B cell (primary cell): ENCODE results near the gene FLNB. TPM values are rescaled to one million over a fixed set of nuclear protein-coding genes. Genes with fewer than 3 reads are reported as not detected.

Experiments used
- ATAC-seq: fragments of 200-7000 bp; cut with Tn5 transposase; one replicate; pipeline ENCODE4 v1.10.0; 2021; ENCODE audit warnings: low read depth, mild to moderate bottlenecking, moderate number of reproducible peaks, moderate library complexity
- CTCF ChIA-PET: fragments of 350-600 bp; sonication (Branson Sonifier 250); formaldehyde crosslinking; loops from one replicate; lab custom pipeline; 2021; ENCODE audit warnings: antibody characterized with exemption, inconsistent platforms; lab: Charles Lee
- POLR2A ChIA-PET: fragments of 350-600 bp; sonication (Branson Sonifier 250); formaldehyde crosslinking; loops from one replicate; lab custom pipeline; 2021; ENCODE audit warnings: antibody characterized with exemption; lab: Charles Lee
- DNase-seq: peaks from one replicate; pipeline ENCODE4 v3.0.0; 2013
- H2AFZ ChIP-seq: 2 replicates; pipeline ENCODE4 v1.6.1; 2012; ENCODE audit warnings: mild to moderate bottlenecking, low read depth, low read length; ENCODE audit not compliant: insufficient read depth, poor library complexity, severe bottlenecking
- H3K27ac ChIP-seq, 2 donors: 1 replicate in 1 of 2; 2 replicates in 1 of 2; pipeline ENCODE4 v1.5.1; 2012 to 2013; ENCODE audit warnings: low read length in 2 of 2, mild to moderate bottlenecking in 2 of 2, moderate library complexity in 1 of 2
- H3K27me3 ChIP-seq, 4 experiments: fragments of 200-600 bp in 1 of 4; sonication (generic) in 1 of 4; replicated peaks in 1 of 4; 1 replicate in 2 of 4; 2 replicates in 2 of 4; pipeline versions ENCODE4 v1.6.1 to v1.7.0; 2013 to 2016; ENCODE audit warnings: low read length in 3 of 4, mild to moderate bottlenecking in 2 of 4, mixed read lengths in 1 of 4, moderate library complexity in 1 of 4; ENCODE audit not compliant: insufficient read depth in 4 of 4, control insufficient read depth in 3 of 4; ENCODE audit errors: control extremely low read depth in 1 of 4
- H3K36me3 ChIP-seq, 2 experiments: replicated peaks in 1 of 2; 1 replicate in 1 of 2; 2 replicates in 1 of 2; pipeline versions ENCODE4 v1.6.1 to v1.7.1; 2013; ENCODE audit warnings: low read length in 1 of 2; ENCODE audit not compliant: insufficient read depth in 2 of 2, control insufficient read depth in 1 of 2; ENCODE audit errors: control extremely low read depth in 1 of 2, extremely low read depth in 1 of 2
- H3K4me1 ChIP-seq, 2 donors: fragments of 200-600 bp in 1 of 2; sonication (generic) in 1 of 2; 1 replicate in 1 of 2; 2 replicates in 1 of 2; pipeline versions ENCODE4 v1.5.1 to v1.6.1; 2013 to 2017; ENCODE audit warnings: low read length in 2 of 2; ENCODE audit not compliant: control insufficient read depth in 2 of 2, insufficient read depth in 2 of 2
- H3K4me2 ChIP-seq: replicated peaks from 2 replicates; pipeline ENCODE3; 2012; ENCODE audit warnings: mild to moderate bottlenecking, low read depth, low read length; ENCODE audit not compliant: poor library complexity, severe bottlenecking
- H3K4me3 ChIP-seq, 5 experiments: fragments of 200-600 bp in 1 of 5; sonication (generic) in 1 of 5; 1 replicate in 3 of 5; 2 replicates in 2 of 5; pipeline versions ENCODE4 v1.5.1 to v1.7.0; 2011 to 2016; ENCODE audit warnings: low read length in 4 of 5, mild to moderate bottlenecking in 4 of 5, low read depth in 2 of 5, control low read depth in 1 of 5, moderate library complexity in 1 of 5; ENCODE audit not compliant: insufficient read depth in 1 of 5; ENCODE audit errors: control extremely low read depth in 1 of 5, extremely low read depth in 1 of 5
- H3K79me2 ChIP-seq: fragments of 200-600 bp; sonication (generic); one replicate; pipeline ENCODE4 v1.6.0; 2016; ENCODE audit warnings: low read length; ENCODE audit not compliant: control insufficient read depth, insufficient read depth
- H3K9ac ChIP-seq: fragments of 200-600 bp; sonication (generic); 2 replicates; pipeline ENCODE4 v1.6.1; 2017; ENCODE audit warnings: mild to moderate bottlenecking, low read length, moderate library complexity
- H3K9me3 ChIP-seq, 3 donors: one replicate each; pipeline versions ENCODE4 v1.6.1 to v1.7.1; 2013; ENCODE audit warnings: low read length in 2 of 3; ENCODE audit not compliant: control insufficient read depth in 2 of 3, insufficient read depth in 1 of 3; ENCODE audit errors: control extremely low read depth in 1 of 3
- H4K20me1 ChIP-seq: 2 replicates; pipeline ENCODE4 v1.6.0; 2012; ENCODE audit warnings: mild to moderate bottlenecking, low read length; ENCODE audit not compliant: insufficient read depth, control insufficient read depth, poor library complexity, severe bottlenecking
- H3K27ac Mint-ChIP-seq: one replicate; pipeline ENCODE4 v1.8.0; 2021; ENCODE audit warnings: mixed read lengths
- H3K27me3 Mint-ChIP-seq: one replicate; pipeline ENCODE4 v1.8.0; 2021; ENCODE audit warnings: mixed read lengths
- H3K4me1 Mint-ChIP-seq: one replicate; pipeline ENCODE4 v1.8.0; 2021; ENCODE audit warnings: mixed read lengths
- H3K4me3 Mint-ChIP-seq: one replicate; pipeline ENCODE4 v1.8.0; 2021; ENCODE audit warnings: mixed read lengths
- H3K9me3 Mint-ChIP-seq: one replicate; pipeline ENCODE4 v1.8.0; 2022; ENCODE audit warnings: mixed read lengths; ENCODE audit not compliant: insufficient read depth
- EZH2 ChIP-seq: IDR thresholded peaks from 2 replicates; pipeline ENCODE4 v1.6.1; 2012; ENCODE audit warnings: borderline replicate concordance, low read depth, mild to moderate bottlenecking, moderate library complexity, low read length; ENCODE audit not compliant: insufficient read depth, poor library complexity, severe bottlenecking
- WGBS: methylation state at CpG from one replicate; pipeline ENCODE4 v1.1.5; 2013; ENCODE audit warnings: missing lambda C conversion rate; ENCODE audit not compliant: insufficient coverage; 5-methylcytosine and 5-hydroxymethylcytosine counted together
- intact Hi-C: fragments of 100-400 bp; cut with micrococcal nuclease; formaldehyde crosslinking; loops from one replicate; pipeline ENCODE4 v1.10.0; 2022
- polyA plus RNA-seq: library from polyadenylated mRNA; depleted of rRNA; stranded (reverse); fragments of >200 nt; gene quantifications from 2 replicates; pipeline ENCODE4 v1.2.3, GENCODE V29; 2012
- total RNA-seq, 2 donors: library from RNA; stranded (reverse); fragments of 120-200 nt in 1 of 2; gene quantifications; 1 replicate in 1 of 2; 2 replicates in 1 of 2; pipeline versions ENCODE4 v1.2.3 to v1.2.4, GENCODE V29; 2013 to 2022
- TF ChIP-seq, protein P1 (sequence below): fragments of 200-600 bp; IDR thresholded peaks from one replicate; pipeline ENCODE4 v1.8.0; 2022; ENCODE audit warnings: antibody characterized with exemption, mild to moderate bottlenecking

FLNB gene
- total and polyA plus RNA-seq, 2 donors (not counting 1 experiment from before 2014, with no cell fraction given), result 25.5 to 28.3 TPM

DNA sequence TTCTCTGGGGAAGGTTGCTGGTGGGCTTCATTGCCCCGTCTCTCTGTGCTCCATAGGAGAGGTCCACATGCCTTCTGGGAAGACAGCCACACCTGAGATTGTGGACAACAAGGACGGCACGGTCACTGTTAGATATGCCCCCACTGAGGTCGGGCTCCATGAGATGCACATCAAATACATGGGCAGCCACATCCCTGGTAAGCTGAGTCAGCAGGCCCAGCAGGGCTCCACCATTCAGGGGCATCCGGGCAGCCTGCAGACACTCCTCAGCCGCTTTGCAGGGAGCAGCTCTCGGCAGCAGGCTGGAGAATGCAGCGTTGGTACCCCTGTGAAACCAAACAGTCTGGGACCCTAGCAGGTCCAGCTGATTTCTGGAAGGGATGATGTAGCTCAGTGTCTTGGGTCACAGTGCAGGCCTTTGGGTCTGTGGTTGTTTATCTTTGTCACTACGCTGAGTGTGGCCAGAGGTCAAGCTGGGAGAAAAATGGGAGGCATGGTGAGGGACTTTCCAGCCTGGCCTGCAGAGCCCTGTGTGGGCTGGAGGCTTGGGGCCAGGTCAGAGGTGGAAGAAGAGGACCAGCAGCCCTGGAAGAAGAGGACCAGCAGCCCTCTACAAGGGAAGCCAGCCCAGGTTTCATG lies 135.3 kb downstream of the FLNB start:
- no peak overlapping the region for H3K9ac ChIP-seq
- Mint-ChIP-seq H3K4me3 (no peak overlapping the region), H3K4me1 (peaks cover 2% of the 10 kb centered on the region), H3K27me3 (no peaks in the 10 kb centered on the region), H3K27ac (no peak overlapping the region), H3K9me3 (no peaks in the 10 kb centered on the region)
- POLR2A ChIA-PET, result no interaction called here
- peaks cover 0 to 3% of the 10 kb centered on the region in 2 donors for H3K4me1 ChIP-seq
- H3K9me3 ChIP-seq, result no peaks in the 10 kb centered on the region
- no peaks in the 10 kb centered on the region for H3K79me2 ChIP-seq
- H3K4me3 ChIP-seq, result no peak overlapping the region
- no peaks in the 10 kb centered on the region for H3K27me3 ChIP-seq
- no peak overlapping the region for H2AFZ ChIP-seq
- no peaks in the 10 kb centered on the region for H4K20me1 ChIP-seq
- CTCF ChIA-PET, result no interaction called here
- no peak overlapping the region for H3K27ac ChIP-seq
- H3K4me2 ChIP-seq, result no peak overlapping the region
- TF ChIP-seq, protein P1, sequence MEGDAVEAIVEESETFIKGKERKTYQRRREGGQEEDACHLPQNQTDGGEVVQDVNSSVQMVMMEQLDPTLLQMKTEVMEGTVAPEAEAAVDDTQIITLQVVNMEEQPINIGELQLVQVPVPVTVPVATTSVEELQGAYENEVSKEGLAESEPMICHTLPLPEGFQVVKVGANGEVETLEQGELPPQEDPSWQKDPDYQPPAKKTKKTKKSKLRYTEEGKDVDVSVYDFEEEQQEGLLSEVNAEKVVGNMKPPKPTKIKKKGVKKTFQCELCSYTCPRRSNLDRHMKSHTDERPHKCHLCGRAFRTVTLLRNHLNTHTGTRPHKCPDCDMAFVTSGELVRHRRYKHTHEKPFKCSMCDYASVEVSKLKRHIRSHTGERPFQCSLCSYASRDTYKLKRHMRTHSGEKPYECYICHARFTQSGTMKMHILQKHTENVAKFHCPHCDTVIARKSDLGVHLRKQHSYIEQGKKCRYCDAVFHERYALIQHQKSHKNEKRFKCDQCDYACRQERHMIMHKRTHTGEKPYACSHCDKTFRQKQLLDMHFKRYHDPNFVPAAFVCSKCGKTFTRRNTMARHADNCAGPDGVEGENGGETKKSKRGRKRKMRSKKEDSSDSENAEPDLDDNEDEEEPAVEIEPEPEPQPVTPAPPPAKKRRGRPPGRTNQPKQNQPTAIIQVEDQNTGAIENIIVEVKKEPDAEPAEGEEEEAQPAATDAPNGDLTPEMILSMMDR, result no peak
- no peak for TF ChIP-seq EZH2
- H3K36me3 ChIP-seq, result peaks cover 3 to 37% of the 10 kb centered on the region in 2 experiments
- no peak for ATAC-seq
- intact Hi-C loops, result no loop called here
- WGBS, result 94% methylated on average over 9 of the region's 9 CpGs
- DNase-seq, result no peak

DNA sequence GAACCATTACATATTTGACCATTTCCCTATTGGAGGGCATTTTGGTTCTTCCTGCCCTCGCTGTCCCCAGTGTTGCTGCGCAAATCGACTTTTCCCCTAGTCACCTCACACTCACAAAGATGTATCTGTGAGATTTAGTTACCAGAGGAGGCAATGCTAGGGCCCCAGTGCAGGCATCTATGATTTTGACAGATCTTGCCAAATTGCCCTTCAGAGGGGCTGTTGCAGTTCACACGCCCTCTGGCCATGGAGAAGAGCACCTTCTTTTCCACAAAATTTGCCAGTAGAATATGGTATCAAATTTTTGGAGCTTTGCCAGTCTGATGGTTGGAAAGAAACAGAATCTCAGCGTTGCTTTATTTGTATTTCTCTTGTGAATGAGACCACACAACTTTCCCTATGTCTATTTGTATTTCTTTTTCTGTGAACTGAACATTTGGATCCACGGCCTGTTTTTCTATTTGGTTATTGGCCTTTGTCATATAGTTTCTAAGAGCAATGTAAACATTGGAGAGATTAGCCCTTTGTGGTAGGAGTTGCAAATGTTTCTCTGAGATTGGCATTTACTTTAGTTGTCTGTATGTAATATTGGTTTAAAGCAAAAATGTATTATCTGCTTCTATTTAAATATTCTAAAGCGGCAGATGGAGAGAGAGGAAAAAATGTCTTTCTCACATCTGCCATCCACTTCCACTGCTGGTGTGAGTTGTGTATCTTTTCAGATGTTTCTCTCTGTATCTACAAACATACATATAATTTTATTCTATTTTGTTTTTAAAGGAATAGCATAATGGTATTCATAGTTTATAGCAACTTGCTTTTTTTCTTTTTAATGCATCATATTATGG lies 136.5 kb downstream of the FLNB start:
- no peak overlapping the region for H3K27ac ChIP-seq
- H3K9ac ChIP-seq, result no peak overlapping the region
- H3K27me3 Mint-ChIP-seq, result no peaks in the 10 kb centered on the region
- 100% methylated on average over 1 of the region's 7 CpGs for WGBS
- H3K9me3 Mint-ChIP-seq, result no peaks in the 10 kb centered on the region
- H3K9me3 ChIP-seq, result no peaks in the 10 kb centered on the region
- DNase-seq (no peak), ATAC-seq (no peak)
- H2AFZ ChIP-seq, result no peak overlapping the region
- CTCF ChIA-PET, result no interaction called here
- H3K4me2 ChIP-seq, result no peak overlapping the region
- intact Hi-C loops, result no loop called here
- POLR2A ChIA-PET, result no interaction called here
- no peaks in the 10 kb centered on the region for H3K4me1 Mint-ChIP-seq
- no peaks in the 10 kb centered on the region for H3K27me3 ChIP-seq
- no peak overlapping the region for H3K27ac Mint-ChIP-seq
- H3K36me3 ChIP-seq, result peaks cover 3 to 40% of the 10 kb centered on the region in 2 experiments
- no peak overlapping the region for H3K4me3 ChIP-seq
- H3K79me2 ChIP-seq, result no peaks in the 10 kb centered on the region
- no peak overlapping the region for H3K4me3 Mint-ChIP-seq
- TF ChIP-seq, protein P1, result no peak
- no peak for TF ChIP-seq EZH2
- no peaks in the 10 kb centered on the region for H4K20me1 ChIP-seq
- H3K4me1 ChIP-seq, result no peaks in the 10 kb centered on the region
